Diencephalon (tissue), 1 donor: ENCODE data around the gene NME7. TPM values are rescaled to one million over a fixed set of nuclear protein-coding genes. Genes with fewer than 3 reads are reported as not detected.

ENCODE experiments used
- total RNA-seq: library from RNA; depleted of rRNA; stranded (reverse); fragments of >200 nt; gene quantifications from one replicate; pipeline ENCODE4 v1.2.3, GENCODE V29; 2014

The NME7 gene
- total RNA-seq: 45.0 TPM

DNA sequence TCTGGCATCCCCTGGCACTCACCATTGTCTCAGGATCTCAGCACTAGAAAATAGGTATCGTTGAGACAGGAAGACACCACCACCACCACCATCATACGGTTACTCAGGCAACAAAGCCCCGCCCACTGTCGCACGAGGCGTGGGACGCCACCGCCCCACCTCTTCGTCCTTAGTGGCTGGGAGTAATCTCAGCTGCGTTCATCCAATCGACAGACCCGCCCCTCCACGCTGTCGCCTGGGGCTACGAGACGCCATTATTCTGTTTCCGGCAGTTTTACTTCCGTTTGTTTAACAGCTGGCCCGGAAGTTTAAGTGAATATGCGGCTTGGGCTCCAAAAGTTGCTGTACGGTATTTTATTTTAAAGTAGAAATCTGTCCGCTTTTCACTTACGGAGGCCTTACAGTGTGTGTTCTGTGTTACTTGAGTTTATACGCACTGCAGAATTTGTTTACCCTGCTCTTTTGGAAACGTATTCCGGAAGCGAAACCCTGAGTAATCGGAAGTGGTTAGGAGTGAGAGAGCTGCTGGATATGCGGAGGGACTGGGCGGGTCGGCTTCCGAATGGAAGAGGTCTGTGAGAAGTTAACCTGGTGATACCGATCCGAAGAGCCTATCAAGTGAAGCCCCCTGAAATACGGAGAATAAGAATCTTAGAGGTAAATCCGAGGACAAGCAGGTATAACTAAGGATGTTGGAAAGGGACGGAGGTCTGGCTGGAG, at the start of gene NME7, which contains the start of gene BLZF1:
TSS of gene NME7 (minus strand) at position 112 of the 720 bp plus-strand sequence. CDS start at position 25, 87 bp downstream.
TSS of gene BLZF1 (plus strand) at position 510 of the 720 bp plus-strand sequence. CDS start 1,328 bp downstream, outside the sequence.

GRCh38 chr1:169106095-169106920, 261.3 kb downstream of the NME7 start, which contains the start of gene ATP1B1:
TSS of gene ATP1B1 (plus strand) at chr1:169106690. CDS start at chr1:169106830, 140 bp downstream.

Other genes starting within 250 kb of the NME7 start
- gene BLZF1, start 398 bp upstream of the NME7 start, total RNA-seq: 33.9 TPM
- 15.2 TPM for gene CCDC181, start 59.7 kb upstream of the NME7 start, total RNA-seq
- gene SLC19A2, start 118.1 kb upstream of the NME7 start, total RNA-seq: 15.0 TPM
- gene F5, start 218.7 kb upstream of the NME7 start, total RNA-seq: 0.92 TPM